WTC11 (cell line): ENCODE measurements around the gene CACNA1E. TPM values are rescaled to one million over a fixed set of nuclear protein-coding genes. Genes with fewer than 3 reads are reported as not detected.

Source experiments
- ATAC-seq: fragments of 200-7000 bp; cut with Tn5 transposase; 2 replicates; pipeline ENCODE4 v1.10.0; 2021; ENCODE audit warnings: mild to moderate bottlenecking, moderate library complexity
- CTCF ChIA-PET: fragments of 300-600 bp; sonication (Branson Sonifier 250); formaldehyde crosslinking; loops from one replicate; lab custom pipeline; 2021; ENCODE audit warnings: antibody characterized with exemption; lab: Charles Lee
- POLR2A ChIA-PET: fragments of 350-600 bp; sonication (Branson Sonifier 250); formaldehyde crosslinking; loops from one replicate; lab custom pipeline; 2021; ENCODE audit warnings: antibody characterized with exemption; lab: Charles Lee
- DNase-seq: peaks from one replicate; pipeline ENCODE4 v3.0.0; 2021; ENCODE audit warnings: low spot score
- H3K27ac Mint-ChIP-seq: 2 replicates; pipeline ENCODE4 v1.8.0; 2021; ENCODE audit warnings: mixed read lengths
- H3K27me3 Mint-ChIP-seq: 2 replicates; pipeline ENCODE4 v1.8.0; 2021; ENCODE audit warnings: low read depth, mild to moderate bottlenecking, moderate library complexity, mixed read lengths
- H3K36me3 Mint-ChIP-seq: 2 replicates; pipeline ENCODE4 v1.8.0; 2021; ENCODE audit warnings: mixed read lengths
- H3K4me1 Mint-ChIP-seq: 2 replicates; pipeline ENCODE4 v1.8.0; 2022; ENCODE audit warnings: mixed read lengths
- H3K4me3 Mint-ChIP-seq: 2 replicates; pipeline ENCODE4 v1.8.0; 2021; ENCODE audit warnings: mild to moderate bottlenecking, moderate library complexity, mixed read lengths
- H3K9me3 Mint-ChIP-seq: 2 replicates; pipeline ENCODE4 v1.8.0; 2021; ENCODE audit warnings: mixed read lengths
- ETV6 ChIP-seq: sonication (generic); formaldehyde crosslinking; IDR thresholded peaks from 2 replicates; pipeline ENCODE4 v1.8.1; 2022; ENCODE audit warnings: mild to moderate bottlenecking, missing genetic modification reagents
- GRHL2 ChIP-seq: fragments of 250-450 bp; sonication (Bioruptor Pico); IDR thresholded peaks from 2 replicates; pipeline ENCODE4 v1.8.0; 2022; ENCODE audit warnings: mild to moderate bottlenecking, moderate library complexity; ENCODE audit not compliant: insufficient replicate concordance, severe bottlenecking
- JAZF1 ChIP-seq: fragments of 250-450 bp; sonication (Bioruptor Pico); IDR thresholded peaks from 2 replicates; pipeline ENCODE4 v1.9.0; 2021; ENCODE audit warnings: moderate library complexity, mild to moderate bottlenecking, inconsistent platforms
- KAT7 ChIP-seq: sonication (generic); formaldehyde crosslinking; IDR thresholded peaks from 2 replicates; pipeline ENCODE4 v1.8.1; 2023; ENCODE audit warnings: missing genetic modification reagents, mild to moderate bottlenecking, borderline replicate concordance
- NR1H2 ChIP-seq: sonication (generic); formaldehyde crosslinking; IDR thresholded peaks from 2 replicates; pipeline ENCODE4 v1.9.0; 2021; ENCODE audit warnings: mild to moderate bottlenecking, moderate library complexity, missing genetic modification reagents
- OVOL2 ChIP-seq: fragments of 250-450 bp; sonication (Bioruptor Pico); IDR thresholded peaks from 2 replicates; pipeline ENCODE4 v1.9.0; 2021; ENCODE audit warnings: mild to moderate bottlenecking, borderline replicate concordance
- PRRX2 ChIP-seq: fragments of 250-450 bp; sonication (Bioruptor Pico); IDR thresholded peaks from 2 replicates; pipeline ENCODE4 v1.8.0; 2021; ENCODE audit warnings: mild to moderate bottlenecking
- TEAD1 ChIP-seq: sonication (generic); formaldehyde crosslinking; IDR thresholded peaks from 2 replicates; pipeline ENCODE4 v1.8.0; 2022; ENCODE audit warnings: mild to moderate bottlenecking, missing genetic modification reagents
- TEAD4 ChIP-seq: sonication (generic); formaldehyde crosslinking; IDR thresholded peaks from 2 replicates; pipeline ENCODE4 v1.8.0; 2022; ENCODE audit warnings: mild to moderate bottlenecking, missing genetic modification reagents
- TP53 ChIP-seq: sonication (generic); formaldehyde crosslinking; IDR thresholded peaks from 2 replicates; pipeline ENCODE4 v1.8.1; 2023; ENCODE audit warnings: mild to moderate bottlenecking, missing genetic modification reagents
- ZBTB21 ChIP-seq: sonication (generic); formaldehyde crosslinking; IDR thresholded peaks from 2 replicates; pipeline ENCODE4 v1.8.1; 2023; ENCODE audit warnings: mild to moderate bottlenecking, missing genetic modification reagents, borderline replicate concordance
- ZNF138 ChIP-seq: sonication (generic); formaldehyde crosslinking; conservative IDR thresholded peaks from 2 replicates; pipeline ENCODE4 v1.8.1; 2022; ENCODE audit warnings: mild to moderate bottlenecking, moderate library complexity, missing genetic modification reagents
- ZNF263 ChIP-seq: sonication (generic); formaldehyde crosslinking; IDR thresholded peaks from 2 replicates; pipeline ENCODE4 v1.8.1; 2022; ENCODE audit warnings: low read depth, mild to moderate bottlenecking, moderate library complexity, missing genetic modification reagents
- total RNA-seq: library from RNA; stranded (reverse); gene quantifications from 3 replicates; pipeline ENCODE4 v1.2.3, GENCODE V29; 2021
- TF ChIP-seq, protein P1 (sequence below): sonication (generic); formaldehyde crosslinking; IDR thresholded peaks from 2 replicates; pipeline ENCODE4 v1.8.1; 2022; ENCODE audit warnings: mild to moderate bottlenecking, moderate library complexity, missing genetic modification reagents
- TF ChIP-seq, protein P2 (sequence below): fragments of 250-450 bp; sonication (Bioruptor Pico); conservative IDR thresholded peaks from 2 replicates; pipeline ENCODE4 v1.9.0; 2021; ENCODE audit warnings: mild to moderate bottlenecking
- TF ChIP-seq, protein P3 (sequence below): fragments of 250-450 bp; sonication (Bioruptor Pico); IDR thresholded peaks from 2 replicates; pipeline ENCODE4 v1.9.0; 2021; ENCODE audit warnings: mild to moderate bottlenecking
- TF ChIP-seq, protein P4 (sequence below): fragments of 250-450 bp; sonication (Bioruptor Pico); IDR thresholded peaks from 2 replicates; pipeline ENCODE4 v1.8.0; 2021; ENCODE audit warnings: mild to moderate bottlenecking
- TF ChIP-seq, protein P5 (sequence below): sonication (generic); formaldehyde crosslinking; conservative IDR thresholded peaks from 2 replicates; pipeline ENCODE4 v1.8.1; 2023; ENCODE audit warnings: mild to moderate bottlenecking, low read depth, missing genetic modification reagents, moderate library complexity
- TF ChIP-seq, protein P6 (sequence below): sonication (generic); formaldehyde crosslinking; IDR thresholded peaks from 2 replicates; pipeline ENCODE4 v1.8.0; 2022; ENCODE audit warnings: missing genetic modification reagents

Gene CACNA1E
- total RNA-seq, 1 experiment from 2014 or later = 0.63 TPM

DNA sequence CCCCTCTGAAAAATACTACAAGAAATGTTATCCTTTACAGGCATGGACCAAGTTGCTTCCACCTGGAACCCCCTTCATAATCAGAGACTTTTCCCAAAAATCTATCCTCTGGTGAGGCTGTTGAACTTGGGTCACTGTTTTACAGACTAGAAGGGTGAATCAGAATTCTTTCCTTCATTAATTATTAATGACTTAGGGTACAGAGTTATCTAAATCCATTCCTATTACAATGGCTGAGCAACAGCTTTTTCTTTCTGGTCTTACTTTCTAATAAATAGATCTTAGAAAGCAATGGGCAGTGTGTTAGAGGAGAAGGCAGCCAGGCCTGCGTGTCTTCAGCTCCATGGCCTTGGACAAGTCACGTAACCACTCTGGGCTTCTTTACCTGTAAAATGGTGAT is 294.0 kb downstream of the CACNA1E start:
- CTCF ChIA-PET = no interaction called here
- H3K27ac Mint-ChIP-seq = no peak overlapping the region
- POLR2A ChIA-PET = no interaction called here

DNA sequence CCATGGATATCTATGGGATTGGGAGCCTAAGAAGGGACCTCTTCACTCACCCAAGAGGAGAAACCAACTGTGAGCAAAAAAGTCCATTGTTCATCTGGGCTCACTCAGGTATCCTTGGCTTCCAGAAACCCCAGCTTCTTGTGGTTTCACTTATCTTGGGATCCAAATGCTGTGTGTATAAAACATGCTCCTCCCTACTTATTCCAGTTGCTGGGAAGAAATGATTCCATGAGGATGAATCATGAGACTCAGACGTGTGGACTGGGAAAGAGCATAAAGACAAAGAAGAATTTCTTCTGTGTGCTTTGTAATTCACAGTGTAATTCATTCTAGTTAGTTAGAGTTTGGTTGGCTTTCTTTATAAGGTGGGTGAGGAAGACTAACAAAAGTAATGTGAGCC is 294.5 kb downstream of the CACNA1E start:
- H3K27ac Mint-ChIP-seq = no peak overlapping the region

More for the DNA sequence above, 294.0 kb downstream of the CACNA1E start:
- TF ChIP-seq ZNF263 (no peak), TP53 (CRISPR knock-in tag) (no peak), ZBTB21 (CRISPR knock-in tag) (no peak), JAZF1 (CRISPR knock-in tag) (no peak), TEAD1 (CRISPR knock-in tag) (no peak)
- TF ChIP-seq, protein P1, sequence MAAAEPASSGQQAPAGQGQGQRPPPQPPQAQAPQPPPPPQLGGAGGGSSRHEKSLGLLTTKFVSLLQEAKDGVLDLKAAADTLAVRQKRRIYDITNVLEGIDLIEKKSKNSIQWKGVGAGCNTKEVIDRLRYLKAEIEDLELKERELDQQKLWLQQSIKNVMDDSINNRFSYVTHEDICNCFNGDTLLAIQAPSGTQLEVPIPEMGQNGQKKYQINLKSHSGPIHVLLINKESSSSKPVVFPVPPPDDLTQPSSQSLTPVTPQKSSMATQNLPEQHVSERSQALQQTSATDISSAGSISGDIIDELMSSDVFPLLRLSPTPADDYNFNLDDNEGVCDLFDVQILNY = no peak
- Mint-ChIP-seq H3K4me1 (no peaks in the 10 kb centered on the region), H3K36me3 (no peaks in the 10 kb centered on the region), H3K9me3 (peaks cover 8% of the 10 kb centered on the region), H3K4me3 (no peak overlapping the region), H3K27me3 (no peaks in the 10 kb centered on the region)
- no peak for DNase-seq
- no peak for ATAC-seq

More for the DNA sequence above, 294.5 kb downstream of the CACNA1E start:
- no peak for ATAC-seq
- POLR2A ChIA-PET = no interaction called here
- CTCF ChIA-PET = no interaction called here
- Mint-ChIP-seq H3K4me3 (no peak overlapping the region), H3K36me3 (no peaks in the 10 kb centered on the region), H3K4me1 (peaks cover under 1% of the 10 kb centered on the region; the same call in 1 of the 2 replicates), H3K9me3 (peaks cover 4% of the 10 kb centered on the region), H3K27me3 (no peaks in the 10 kb centered on the region)
- no peak for TF ChIP-seq ZNF138
- no peak for TF ChIP-seq ZNF263
- TF ChIP-seq NR1H2 (CRISPR knock-in tag) = no peak
- TF ChIP-seq OVOL2 (CRISPR knock-in tag) = no peak
- TF ChIP-seq, protein P1 = no peak
- TF ChIP-seq, protein P2, sequence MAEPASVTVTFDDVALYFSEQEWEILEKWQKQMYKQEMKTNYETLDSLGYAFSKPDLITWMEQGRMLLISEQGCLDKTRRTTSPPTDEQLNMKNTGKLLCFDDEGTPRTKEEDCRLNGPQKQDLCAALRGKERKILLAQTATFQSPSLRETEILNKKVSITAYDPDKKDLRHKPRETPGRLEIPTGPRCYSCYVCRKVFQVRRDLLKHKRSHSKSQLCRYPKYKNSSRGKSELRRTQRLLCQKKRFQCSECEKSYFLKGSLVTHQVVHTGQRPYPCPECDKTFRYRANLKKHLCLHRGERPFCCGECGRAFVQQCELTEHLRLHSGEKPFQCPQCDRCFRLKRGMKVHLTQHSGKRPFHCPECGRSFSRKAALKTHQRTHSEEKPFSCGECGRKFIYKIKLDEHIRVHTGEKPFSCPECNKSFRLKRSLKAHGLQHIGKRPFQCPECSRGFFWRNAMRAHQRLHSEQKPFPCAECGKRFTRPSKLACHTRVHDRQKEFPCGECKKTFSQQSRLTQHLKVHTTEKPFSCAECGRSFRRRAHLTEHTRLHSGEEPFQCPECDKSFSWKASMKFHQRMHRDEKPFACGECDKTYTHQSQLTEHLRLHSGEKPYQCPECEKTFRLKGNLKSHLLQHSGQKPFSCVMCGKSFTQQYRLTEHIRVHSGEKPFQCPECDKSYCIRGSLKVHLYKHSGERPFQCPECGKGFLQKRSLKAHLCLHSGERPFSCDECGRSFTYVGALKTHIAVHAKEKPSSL = no peak
- TF ChIP-seq ETV6 (CRISPR knock-in tag) = no peak
- no peak for TF ChIP-seq GRHL2 (CRISPR knock-in tag)
- TF ChIP-seq, protein P3, sequence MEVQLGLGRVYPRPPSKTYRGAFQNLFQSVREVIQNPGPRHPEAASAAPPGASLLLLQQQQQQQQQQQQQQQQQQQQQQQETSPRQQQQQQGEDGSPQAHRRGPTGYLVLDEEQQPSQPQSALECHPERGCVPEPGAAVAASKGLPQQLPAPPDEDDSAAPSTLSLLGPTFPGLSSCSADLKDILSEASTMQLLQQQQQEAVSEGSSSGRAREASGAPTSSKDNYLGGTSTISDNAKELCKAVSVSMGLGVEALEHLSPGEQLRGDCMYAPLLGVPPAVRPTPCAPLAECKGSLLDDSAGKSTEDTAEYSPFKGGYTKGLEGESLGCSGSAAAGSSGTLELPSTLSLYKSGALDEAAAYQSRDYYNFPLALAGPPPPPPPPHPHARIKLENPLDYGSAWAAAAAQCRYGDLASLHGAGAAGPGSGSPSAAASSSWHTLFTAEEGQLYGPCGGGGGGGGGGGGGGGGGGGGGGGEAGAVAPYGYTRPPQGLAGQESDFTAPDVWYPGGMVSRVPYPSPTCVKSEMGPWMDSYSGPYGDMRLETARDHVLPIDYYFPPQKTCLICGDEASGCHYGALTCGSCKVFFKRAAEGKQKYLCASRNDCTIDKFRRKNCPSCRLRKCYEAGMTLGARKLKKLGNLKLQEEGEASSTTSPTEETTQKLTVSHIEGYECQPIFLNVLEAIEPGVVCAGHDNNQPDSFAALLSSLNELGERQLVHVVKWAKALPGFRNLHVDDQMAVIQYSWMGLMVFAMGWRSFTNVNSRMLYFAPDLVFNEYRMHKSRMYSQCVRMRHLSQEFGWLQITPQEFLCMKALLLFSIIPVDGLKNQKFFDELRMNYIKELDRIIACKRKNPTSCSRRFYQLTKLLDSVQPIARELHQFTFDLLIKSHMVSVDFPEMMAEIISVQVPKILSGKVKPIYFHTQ = no peak
- no peak for TF ChIP-seq ZBTB21 (CRISPR knock-in tag)
- TF ChIP-seq, protein P4, sequence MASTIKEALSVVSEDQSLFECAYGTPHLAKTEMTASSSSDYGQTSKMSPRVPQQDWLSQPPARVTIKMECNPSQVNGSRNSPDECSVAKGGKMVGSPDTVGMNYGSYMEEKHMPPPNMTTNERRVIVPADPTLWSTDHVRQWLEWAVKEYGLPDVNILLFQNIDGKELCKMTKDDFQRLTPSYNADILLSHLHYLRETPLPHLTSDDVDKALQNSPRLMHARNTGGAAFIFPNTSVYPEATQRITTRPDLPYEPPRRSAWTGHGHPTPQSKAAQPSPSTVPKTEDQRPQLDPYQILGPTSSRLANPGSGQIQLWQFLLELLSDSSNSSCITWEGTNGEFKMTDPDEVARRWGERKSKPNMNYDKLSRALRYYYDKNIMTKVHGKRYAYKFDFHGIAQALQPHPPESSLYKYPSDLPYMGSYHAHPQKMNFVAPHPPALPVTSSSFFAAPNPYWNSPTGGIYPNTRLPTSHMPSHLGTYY (CRISPR knock-in tag) = no peak
- no peak for TF ChIP-seq KAT7 (CRISPR knock-in tag)
- no peak for TF ChIP-seq TEAD4 (CRISPR knock-in tag)
- TF ChIP-seq, protein P5, sequence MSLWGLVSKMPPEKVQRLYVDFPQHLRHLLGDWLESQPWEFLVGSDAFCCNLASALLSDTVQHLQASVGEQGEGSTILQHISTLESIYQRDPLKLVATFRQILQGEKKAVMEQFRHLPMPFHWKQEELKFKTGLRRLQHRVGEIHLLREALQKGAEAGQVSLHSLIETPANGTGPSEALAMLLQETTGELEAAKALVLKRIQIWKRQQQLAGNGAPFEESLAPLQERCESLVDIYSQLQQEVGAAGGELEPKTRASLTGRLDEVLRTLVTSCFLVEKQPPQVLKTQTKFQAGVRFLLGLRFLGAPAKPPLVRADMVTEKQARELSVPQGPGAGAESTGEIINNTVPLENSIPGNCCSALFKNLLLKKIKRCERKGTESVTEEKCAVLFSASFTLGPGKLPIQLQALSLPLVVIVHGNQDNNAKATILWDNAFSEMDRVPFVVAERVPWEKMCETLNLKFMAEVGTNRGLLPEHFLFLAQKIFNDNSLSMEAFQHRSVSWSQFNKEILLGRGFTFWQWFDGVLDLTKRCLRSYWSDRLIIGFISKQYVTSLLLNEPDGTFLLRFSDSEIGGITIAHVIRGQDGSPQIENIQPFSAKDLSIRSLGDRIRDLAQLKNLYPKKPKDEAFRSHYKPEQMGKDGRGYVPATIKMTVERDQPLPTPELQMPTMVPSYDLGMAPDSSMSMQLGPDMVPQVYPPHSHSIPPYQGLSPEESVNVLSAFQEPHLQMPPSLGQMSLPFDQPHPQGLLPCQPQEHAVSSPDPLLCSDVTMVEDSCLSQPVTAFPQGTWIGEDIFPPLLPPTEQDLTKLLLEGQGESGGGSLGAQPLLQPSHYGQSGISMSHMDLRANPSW = no peak
- TF ChIP-seq, protein P6, sequence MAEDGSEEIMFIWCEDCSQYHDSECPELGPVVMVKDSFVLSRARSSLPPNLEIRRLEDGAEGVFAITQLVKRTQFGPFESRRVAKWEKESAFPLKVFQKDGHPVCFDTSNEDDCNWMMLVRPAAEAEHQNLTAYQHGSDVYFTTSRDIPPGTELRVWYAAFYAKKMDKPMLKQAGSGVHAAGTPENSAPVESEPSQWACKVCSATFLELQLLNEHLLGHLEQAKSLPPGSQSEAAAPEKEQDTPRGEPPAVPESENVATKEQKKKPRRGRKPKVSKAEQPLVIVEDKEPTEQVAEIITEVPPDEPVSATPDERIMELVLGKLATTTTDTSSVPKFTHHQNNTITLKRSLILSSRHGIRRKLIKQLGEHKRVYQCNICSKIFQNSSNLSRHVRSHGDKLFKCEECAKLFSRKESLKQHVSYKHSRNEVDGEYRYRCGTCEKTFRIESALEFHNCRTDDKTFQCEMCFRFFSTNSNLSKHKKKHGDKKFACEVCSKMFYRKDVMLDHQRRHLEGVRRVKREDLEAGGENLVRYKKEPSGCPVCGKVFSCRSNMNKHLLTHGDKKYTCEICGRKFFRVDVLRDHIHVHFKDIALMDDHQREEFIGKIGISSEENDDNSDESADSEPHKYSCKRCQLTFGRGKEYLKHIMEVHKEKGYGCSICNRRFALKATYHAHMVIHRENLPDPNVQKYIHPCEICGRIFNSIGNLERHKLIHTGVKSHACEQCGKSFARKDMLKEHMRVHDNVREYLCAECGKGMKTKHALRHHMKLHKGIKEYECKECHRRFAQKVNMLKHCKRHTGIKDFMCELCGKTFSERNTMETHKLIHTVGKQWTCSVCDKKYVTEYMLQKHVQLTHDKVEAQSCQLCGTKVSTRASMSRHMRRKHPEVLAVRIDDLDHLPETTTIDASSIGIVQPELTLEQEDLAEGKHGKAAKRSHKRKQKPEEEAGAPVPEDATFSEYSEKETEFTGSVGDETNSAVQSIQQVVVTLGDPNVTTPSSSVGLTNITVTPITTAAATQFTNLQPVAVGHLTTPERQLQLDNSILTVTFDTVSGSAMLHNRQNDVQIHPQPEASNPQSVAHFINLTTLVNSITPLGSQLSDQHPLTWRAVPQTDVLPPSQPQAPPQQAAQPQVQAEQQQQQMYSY (CRISPR knock-in tag) = no peak
- TF ChIP-seq PRRX2 (CRISPR knock-in tag) = no peak
- no peak for TF ChIP-seq TEAD1 (CRISPR knock-in tag)
- no peak for DNase-seq
